ENCODE measurements around the gene BCAN. TPM values are rescaled to one million over a fixed set of nuclear protein-coding genes. Genes with fewer than 3 reads are reported as not detected.

Gene BCAN
- total RNA-seq, 2 experiments from 2014 or later = not detected

Other genes starting within 250 kb of the BCAN start
- gene MEF2D, start 141.3 kb upstream of the BCAN start, total RNA-seq = 10 to 100 TPM; 25.7 to 27.8 TPM
- 10 to 100 TPM; 13.5 to 14.9 TPM for gene IQGAP3, start 69.6 kb upstream of the BCAN start, total RNA-seq
- 10 to 100 TPM; 18.7 to 19.6 TPM for gene TTC24, start 62.4 kb upstream of the BCAN start, total RNA-seq
- 10 to 100 TPM; 65.9 to 68.2 TPM for gene NAXE, start 50.3 kb upstream of the BCAN start, total RNA-seq
- gene GPATCH4, start 40.6 kb upstream of the BCAN start, total RNA-seq = 100 to 1,000 TPM; 103 TPM
- gene HAPLN2, start 22.7 kb upstream of the BCAN start, total RNA-seq = not detected
- under 1 TPM in 1 of 2 experiments, not detected in 1; 0.04 TPM for gene NES, start 35.3 kb downstream of the BCAN start, total RNA-seq
- 1 to 10 TPM; 1.2 to 1.6 TPM for gene CRABP2, start 63.5 kb downstream of the BCAN start, total RNA-seq
- gene METTL25B, start 86.4 kb downstream of the BCAN start, total RNA-seq = 10 to 100 TPM; 24.4 to 24.9 TPM
- 10 to 100 TPM; 74.9 to 77.4 TPM for gene ISG20L2, start 86.6 kb downstream of the BCAN start, total RNA-seq
- gene MRPL24, start 99.0 kb downstream of the BCAN start, total RNA-seq = 10 to 100 TPM; 85.1 to 94.6 TPM
- gene HDGF, start 109.6 kb downstream of the BCAN start, total RNA-seq = 100 to 1,000 TPM; 271 to 274 TPM
- gene PRCC, start 125.4 kb downstream of the BCAN start, total RNA-seq = 10 to 100 TPM; 91.8 to 96.0 TPM
- gene SH2D2A, start 174.7 kb downstream of the BCAN start, total RNA-seq = 100 to 1,000 TPM; 186 TPM
- under 1 TPM; 0.12 to 0.20 TPM for gene INSRR, start 217.0 kb downstream of the BCAN start, total RNA-seq
- 1 to 10 TPM; 3.4 to 4.0 TPM for gene NTRK1, start 218.7 kb downstream of the BCAN start, total RNA-seq

Data from activated naive CD8-positive, alpha-beta T cell treated with anti-CD3 and anti-CD28 coated beads for 36 hours (primary cell).